T-helper 17 cell (primary cell): ENCODE results near the gene PLEKHO2. TPM values are rescaled to one million over a fixed set of nuclear protein-coding genes. Genes with fewer than 3 reads are reported as not detected.

Source experiments
- ATAC-seq: fragments of 150-1000 bp; cut with Tn5 transposase; 2 replicates; pipeline ENCODE4 v1.10.0; 2021; ENCODE audit warnings: mild to moderate bottlenecking, moderate library complexity
- DNase-seq, 3 donors: peaks; one replicate each; pipeline versions ENCODE4 v3.0.0 to v3.0.0-alpha.2; 2020 to 2021
- H3K9me3 ChIP-seq: one replicate; pipeline ENCODE4 v1.7.0; 2013; ENCODE audit warnings: low read length, mild to moderate bottlenecking; ENCODE audit not compliant: control insufficient read depth, poor library complexity, severe bottlenecking
- H3K27ac Mint-ChIP-seq: one replicate; pipeline ENCODE4 v1.8.0; 2022; ENCODE audit warnings: mild to moderate bottlenecking, moderate library complexity, mixed read lengths
- H3K27me3 Mint-ChIP-seq: one replicate; pipeline ENCODE4 v1.8.0; 2022; ENCODE audit warnings: mixed read lengths
- H3K36me3 Mint-ChIP-seq: one replicate; pipeline ENCODE4 v1.8.0; 2022; ENCODE audit warnings: low read depth, mixed read lengths
- H3K4me1 Mint-ChIP-seq: one replicate; pipeline ENCODE4 v1.8.0; 2022; ENCODE audit warnings: mild to moderate bottlenecking, mixed read lengths
- H3K4me3 Mint-ChIP-seq: one replicate; pipeline ENCODE4 v1.8.0; 2022; ENCODE audit warnings: mild to moderate bottlenecking, moderate library complexity, mixed read lengths
- total RNA-seq, 4 donors: library from RNA in 2 of 4; stranded (reverse) in 2 of 4; gene quantifications; one replicate each; pipeline ENCODE4 v1.2.3 and lab custom pipeline; 2022 to 2026

PLEKHO2 gene
- total RNA-seq, 2 donors from 2014 or later = 16.3 to 18.2 TPM

GRCh38 chr15:64894395-64895056 is 52.8 kb downstream of the PLEKHO2 start:
- Mint-ChIP-seq H3K4me3 (peak overlapping the region; percentile 93), H3K27me3 (no peaks in the 10 kb centered on the region), H3K36me3 (no peaks in the 10 kb centered on the region), H3K27ac (peak overlapping the region; percentile 99), H3K4me1 (peaks cover 52% of the 10 kb centered on the region)
- H3K9me3 ChIP-seq = no peaks in the 10 kb centered on the region
- DNase-seq (peak; percentile 73 to 82 (median 80)), ATAC-seq (peak; percentile 76)

- peak overlapping the region; percentile 93 for H3K4me3 Mint-ChIP-seq
These were observed 53.8 kb downstream of the PLEKHO2 start for GRCh38 chr15:64895285-64896065.

DNA sequence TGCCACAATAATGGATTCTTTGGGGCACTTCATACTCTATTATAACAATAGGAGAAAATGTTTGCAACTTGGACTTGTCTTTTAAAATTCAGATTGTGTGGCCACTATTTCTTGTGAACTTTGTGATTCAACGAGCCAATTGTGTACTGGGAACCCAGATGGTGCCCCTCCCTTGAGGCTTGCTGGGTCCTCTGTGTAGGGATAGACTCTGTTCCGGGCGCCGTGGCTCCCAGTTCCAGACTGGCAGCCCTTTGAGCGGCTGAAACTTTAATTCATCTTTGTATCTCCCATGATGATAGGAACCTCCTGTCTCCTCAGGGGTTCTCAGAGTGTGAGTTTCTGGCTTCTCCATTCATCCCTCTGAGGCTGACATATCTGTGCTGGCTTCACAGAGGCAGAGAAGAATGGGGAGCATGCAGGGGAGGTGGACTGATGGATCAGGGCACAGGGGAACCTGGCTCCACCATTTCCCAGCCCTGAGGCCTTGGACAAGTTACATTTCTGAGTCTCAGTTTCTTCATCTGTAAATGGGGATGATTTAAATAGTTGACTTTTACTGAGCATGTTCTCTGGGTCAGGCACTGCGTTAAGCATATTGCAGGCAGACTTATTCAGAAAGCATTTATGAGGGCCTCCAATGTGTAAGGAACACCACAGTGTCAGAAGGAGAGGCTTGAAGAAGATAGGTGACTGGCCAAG is 54.8 kb downstream of the PLEKHO2 start:
- DNase-seq = no peak
- Mint-ChIP-seq H3K4me1 (peaks cover 47% of the 10 kb centered on the region), H3K36me3 (no peaks in the 10 kb centered on the region), H3K27me3 (no peaks in the 10 kb centered on the region), H3K4me3 (peak overlapping the region; percentile 93), H3K27ac (peak overlapping the region; percentile 99)
- no peaks in the 10 kb centered on the region for H3K9me3 ChIP-seq
- no peak for ATAC-seq

More at GRCh38 chr15:64895285-64896065, 53.8 kb downstream of the PLEKHO2 start:
- DNase-seq (peak in 2 of 3 donors; percentile 26 to 49), ATAC-seq (peak; percentile 9)
- Mint-ChIP-seq H3K27ac (peak overlapping the region; percentile 99), H3K27me3 (no peaks in the 10 kb centered on the region), H3K4me1 (peaks cover 52% of the 10 kb centered on the region), H3K36me3 (no peaks in the 10 kb centered on the region)
- H3K9me3 ChIP-seq = no peaks in the 10 kb centered on the region

DNA sequence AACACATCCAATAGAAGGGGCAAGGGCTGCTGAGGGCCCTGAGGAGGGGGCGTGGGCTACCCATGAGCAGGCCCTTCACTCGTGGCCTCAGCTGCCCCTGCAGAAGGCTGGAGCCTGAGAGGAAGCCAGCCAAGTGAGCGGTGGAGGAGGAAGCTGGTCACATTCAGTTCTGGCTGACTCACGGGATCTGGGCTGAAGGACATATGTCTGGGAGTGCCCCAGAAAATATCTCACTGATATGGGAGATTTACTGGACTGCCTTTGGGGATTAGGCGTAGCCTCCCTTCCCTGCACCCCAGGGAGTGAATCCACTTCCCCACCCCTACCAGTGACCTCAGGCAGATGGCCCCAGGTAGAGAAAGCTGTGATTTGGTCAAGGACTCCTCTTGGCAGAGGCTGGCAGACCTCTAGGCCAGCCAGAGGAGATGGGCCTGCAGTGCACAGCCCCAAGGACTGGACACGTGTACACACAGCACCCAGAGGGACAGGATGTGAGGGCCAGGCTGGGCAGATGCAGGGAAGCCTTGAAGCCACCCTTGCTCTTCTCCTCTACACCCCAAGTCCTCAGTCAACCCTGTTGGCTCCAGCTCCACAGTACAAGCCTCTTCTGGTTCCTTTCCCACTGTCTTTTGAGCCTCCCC is 55.8 kb downstream of the PLEKHO2 start:
- no peaks in the 10 kb centered on the region for H3K36me3 Mint-ChIP-seq
- H3K4me3 Mint-ChIP-seq = no peak overlapping the region
- ATAC-seq = no peak
- H3K27ac Mint-ChIP-seq = peak overlapping the region; percentile 99
- no peaks in the 10 kb centered on the region for H3K9me3 ChIP-seq
- no peak for DNase-seq
- peaks cover 45% of the 10 kb centered on the region for H3K4me1 Mint-ChIP-seq
- no peaks in the 10 kb centered on the region for H3K27me3 Mint-ChIP-seq

DNA sequence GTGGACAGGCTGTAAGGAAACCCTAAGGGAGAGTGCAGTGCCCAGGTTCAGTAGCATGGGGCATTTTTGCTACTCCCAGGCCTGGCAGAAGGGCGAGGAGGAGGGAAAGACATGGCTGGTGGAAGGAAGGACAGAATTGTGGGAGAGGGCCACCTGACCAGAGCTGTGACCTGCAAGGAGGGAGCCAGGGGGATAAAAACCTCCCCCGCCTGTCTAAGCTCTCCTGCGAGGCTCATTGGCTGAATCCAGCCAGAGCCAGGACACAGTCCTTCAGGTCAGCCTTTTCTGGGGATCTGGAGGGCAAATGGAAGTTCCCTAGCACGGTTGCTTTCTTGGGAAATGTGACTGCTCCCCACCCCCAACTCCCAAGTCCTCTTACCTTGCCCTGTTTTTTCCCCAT is 56.7 kb downstream of the PLEKHO2 start:
- Mint-ChIP-seq H3K27ac (peak overlapping the region; percentile 99), H3K4me1 (peaks cover 45% of the 10 kb centered on the region), H3K4me3 (no peak overlapping the region), H3K36me3 (no peaks in the 10 kb centered on the region), H3K27me3 (no peaks in the 10 kb centered on the region)
- no peak for DNase-seq
- H3K9me3 ChIP-seq = no peaks in the 10 kb centered on the region
- ATAC-seq = no peak

- H3K4me1 Mint-ChIP-seq = peaks cover 38% of the 10 kb centered on the region
- H3K36me3 Mint-ChIP-seq = no peaks in the 10 kb centered on the region
- no peaks in the 10 kb centered on the region for H3K27me3 Mint-ChIP-seq
- DNase-seq (no peak), ATAC-seq (no peak)
- no peaks in the 10 kb centered on the region for H3K9me3 ChIP-seq
- H3K27ac Mint-ChIP-seq = no peak overlapping the region
- H3K4me3 Mint-ChIP-seq = no peak overlapping the region
These were observed 59.4 kb downstream of the PLEKHO2 start for GRCh38 chr15:64901141-64901540.

- H3K27ac Mint-ChIP-seq = peak overlapping the region; percentile 88
- ATAC-seq (peak; percentile 94), DNase-seq (no peak)
- peaks cover 36% of the 10 kb centered on the region for H3K4me1 Mint-ChIP-seq
- H3K9me3 ChIP-seq = no peaks in the 10 kb centered on the region
- no peaks in the 10 kb centered on the region for H3K36me3 Mint-ChIP-seq
- H3K4me3 Mint-ChIP-seq = peak overlapping the region; percentile 61
- H3K27me3 Mint-ChIP-seq = no peaks in the 10 kb centered on the region
These were observed 60.2 kb downstream of the PLEKHO2 start for GRCh38 chr15:64901914-64902313.

DNA sequence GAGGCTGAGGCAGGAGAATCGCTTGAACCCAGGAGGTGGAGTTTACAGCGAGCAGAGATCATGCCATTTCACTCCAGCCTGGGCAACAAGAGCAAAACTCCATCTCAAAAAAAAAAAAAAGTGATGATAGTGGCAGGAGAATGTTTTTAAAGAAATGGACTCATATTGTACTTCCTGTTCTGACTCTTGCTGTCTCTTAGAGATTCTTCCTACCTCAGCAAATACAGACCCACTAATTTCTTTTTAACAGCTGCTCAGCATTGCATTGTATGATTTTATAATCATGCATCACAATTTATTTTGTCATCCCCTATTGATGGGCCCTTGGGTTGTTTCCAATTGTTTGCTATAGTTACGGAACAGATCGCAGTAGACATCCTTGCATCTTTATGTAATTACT is 61.1 kb downstream of the PLEKHO2 start:
- no peak for ATAC-seq
- H3K4me1 Mint-ChIP-seq = peaks cover 34% of the 10 kb centered on the region
- no peaks in the 10 kb centered on the region for H3K36me3 Mint-ChIP-seq
- no peak for DNase-seq
- H3K4me3 Mint-ChIP-seq = peak overlapping the region; percentile 61
- no peaks in the 10 kb centered on the region for H3K9me3 ChIP-seq
- H3K27ac Mint-ChIP-seq = peak overlapping the region; percentile 88
- no peaks in the 10 kb centered on the region for H3K27me3 Mint-ChIP-seq

DNA sequence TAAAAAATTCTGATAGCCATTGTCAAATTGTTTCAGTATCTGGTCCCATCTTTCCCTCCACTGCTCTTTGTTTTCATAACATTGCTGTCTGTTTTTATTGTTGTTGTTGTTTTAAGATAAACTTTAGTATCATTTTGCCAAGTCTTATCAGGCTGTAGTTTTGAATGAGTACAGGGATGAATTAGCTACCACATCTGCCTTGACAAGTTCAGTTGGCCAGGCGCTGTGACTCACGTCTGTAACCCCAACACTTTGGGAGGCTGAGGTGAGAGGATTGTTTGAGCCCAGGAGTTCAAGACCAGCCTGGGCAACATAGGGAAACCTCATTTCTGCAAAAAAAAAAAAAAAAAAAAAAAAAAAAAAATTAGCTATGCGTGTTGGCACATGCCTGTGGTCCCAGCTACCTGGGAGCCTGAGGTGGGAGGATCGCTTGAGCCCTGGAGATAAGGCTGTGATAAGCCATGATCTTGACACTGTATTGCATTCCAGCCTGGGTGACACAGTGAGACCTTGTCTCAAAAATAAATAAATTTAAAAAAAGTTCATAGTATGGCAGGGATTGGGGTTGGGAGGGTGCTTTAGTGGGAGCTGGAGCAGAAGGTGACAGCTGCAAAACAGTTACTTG is 61.7 kb downstream of the PLEKHO2 start:
- H3K27me3 Mint-ChIP-seq = peaks cover under 1% of the 10 kb centered on the region
- H3K36me3 Mint-ChIP-seq = no peaks in the 10 kb centered on the region
- peak overlapping the region; percentile 41 for H3K4me3 Mint-ChIP-seq
- peaks cover 30% of the 10 kb centered on the region for H3K4me1 Mint-ChIP-seq
- DNase-seq (no peak), ATAC-seq (no peak)
- H3K27ac Mint-ChIP-seq = peak overlapping the region; percentile 88
- no peaks in the 10 kb centered on the region for H3K9me3 ChIP-seq

DNA sequence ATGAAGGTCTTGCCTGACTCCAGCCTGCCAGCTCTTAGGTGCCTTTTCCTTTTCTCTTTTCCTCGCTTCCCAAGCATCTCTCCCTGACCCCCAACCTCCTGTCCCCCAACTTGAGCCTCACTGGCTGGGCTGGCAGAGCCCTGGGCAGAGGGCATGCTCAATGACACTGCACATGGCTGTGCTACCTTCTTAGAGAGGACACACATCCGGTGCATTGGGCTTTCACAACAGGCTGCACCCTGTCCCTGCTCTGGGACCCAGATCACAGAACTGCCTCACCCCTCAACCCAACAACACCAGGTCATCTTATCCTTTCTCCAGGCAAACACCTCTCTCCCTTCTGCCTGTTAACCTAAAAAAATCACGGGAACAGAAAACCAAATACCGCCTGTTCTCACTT is 62.5 kb downstream of the PLEKHO2 start:
- Mint-ChIP-seq H3K4me3 (peak overlapping the region; percentile 53), H3K27me3 (peaks cover 6% of the 10 kb centered on the region), H3K4me1 (peaks cover 30% of the 10 kb centered on the region), H3K27ac (peak overlapping the region; percentile 49), H3K36me3 (no peaks in the 10 kb centered on the region)
- DNase-seq (no peak), ATAC-seq (no peak)
- H3K9me3 ChIP-seq = no peaks in the 10 kb centered on the region

DNA sequence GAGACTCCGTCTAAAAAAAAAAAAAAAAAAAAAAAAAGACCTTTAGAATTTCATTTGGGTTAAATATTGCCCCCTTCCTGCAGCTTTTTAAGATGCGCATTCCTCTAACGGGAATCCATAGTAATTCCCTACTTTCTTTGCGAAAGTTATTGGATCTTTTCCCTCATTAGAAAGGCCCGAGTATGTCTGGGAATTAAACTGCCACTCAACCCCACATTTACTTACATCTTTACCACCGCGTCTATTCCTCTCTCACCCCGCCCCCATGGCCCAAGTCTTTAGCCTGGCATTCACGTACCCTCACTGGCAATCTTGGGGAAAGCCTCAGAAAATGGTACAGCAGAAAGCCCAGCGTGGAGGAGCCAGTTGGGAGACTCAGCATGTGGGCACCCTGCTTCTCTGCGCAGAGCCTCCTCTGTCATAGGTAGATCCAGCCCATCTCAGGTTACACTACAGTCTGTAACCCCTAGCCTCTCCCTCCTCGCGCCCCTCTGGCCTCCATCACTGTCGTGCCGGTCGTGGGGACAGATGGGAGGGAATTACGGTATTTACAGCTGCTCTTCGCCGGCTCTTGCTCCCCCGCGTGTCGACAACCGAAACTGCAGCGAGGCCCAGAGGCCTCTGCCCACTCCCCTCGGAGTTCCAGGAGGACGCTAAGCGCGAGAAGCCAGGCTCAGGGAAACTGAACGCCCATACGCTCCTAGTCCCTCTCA is 63.6 kb downstream of the PLEKHO2 start:
- Mint-ChIP-seq H3K36me3 (no peaks in the 10 kb centered on the region), H3K27ac (peak overlapping the region; percentile 79), H3K27me3 (peaks cover 6% of the 10 kb centered on the region), H3K4me3 (peak overlapping the region; percentile 66), H3K4me1 (peaks cover 30% of the 10 kb centered on the region)
- H3K9me3 ChIP-seq = no peaks in the 10 kb centered on the region
- DNase-seq = peak; percentile 64 to 79 (median 66)
- peak; percentile 57 for ATAC-seq

- no peaks in the 10 kb centered on the region for H3K36me3 Mint-ChIP-seq
- H3K4me3 Mint-ChIP-seq = no peak overlapping the region
- DNase-seq (no peak), ATAC-seq (no peak)
- H3K4me1 Mint-ChIP-seq = peaks cover 30% of the 10 kb centered on the region
- H3K27ac Mint-ChIP-seq = no peak overlapping the region
- peaks cover 9% of the 10 kb centered on the region for H3K27me3 Mint-ChIP-seq
- no peaks in the 10 kb centered on the region for H3K9me3 ChIP-seq
These were observed 64.2 kb downstream of the PLEKHO2 start for GRCh38 chr15:64905941-64906340.
